Skeletal muscle tissue (tissue), 4 donors: Measurements from ENCODE around the gene NPAS3. TPM values are rescaled to one million over a fixed set of nuclear protein-coding genes. Genes with fewer than 3 reads are reported as not detected.

Experiments
- H3K27ac ChIP-seq: one replicate; pipeline ENCODE4 v1.7.0; 2013; ENCODE audit warnings: mild to moderate bottlenecking, low read depth, low read length, inconsistent platforms
- H3K27me3 ChIP-seq, 3 donors: one replicate each; pipeline ENCODE4 v1.7.0; 2013; ENCODE audit warnings: low read length in 3 of 3; ENCODE audit not compliant: control insufficient read depth in 3 of 3, insufficient read depth in 3 of 3
- H3K36me3 ChIP-seq, 3 donors: one replicate each; pipeline ENCODE4 v1.7.0; 2013; ENCODE audit warnings: low read length in 3 of 3; ENCODE audit not compliant: control insufficient read depth in 3 of 3, insufficient read depth in 3 of 3
- H3K4me1 ChIP-seq, 3 donors: one replicate each; pipeline ENCODE4 v1.7.0; 2013; ENCODE audit warnings: low read length in 3 of 3, mild to moderate bottlenecking in 3 of 3; ENCODE audit not compliant: control insufficient read depth in 3 of 3, insufficient read depth in 3 of 3
- H3K4me3 ChIP-seq, 3 donors: one replicate each; pipeline ENCODE4 v1.7.0; 2013; ENCODE audit warnings: low read length in 3 of 3
- H3K9ac ChIP-seq, 3 donors: one replicate each; pipeline ENCODE4 v1.7.0; 2013; ENCODE audit warnings: low read length in 3 of 3, mild to moderate bottlenecking in 3 of 3, moderate library complexity in 2 of 3, low read depth in 1 of 3
- H3K9me3 ChIP-seq, 3 donors: one replicate each; pipeline ENCODE4 v1.7.0; 2013; ENCODE audit warnings: low read length in 3 of 3; ENCODE audit not compliant: control insufficient read depth in 3 of 3
- total RNA-seq: library from RNA; depleted of rRNA; stranded (reverse); fragments of >200 nt; gene quantifications from one replicate; pipeline ENCODE4 v1.2.3, GENCODE V29; 2014
- donor health status: Osteomylitis.

The NPAS3 gene
- total RNA-seq, 1 donor from 2014 or later: 9.9 TPM

DNA sequence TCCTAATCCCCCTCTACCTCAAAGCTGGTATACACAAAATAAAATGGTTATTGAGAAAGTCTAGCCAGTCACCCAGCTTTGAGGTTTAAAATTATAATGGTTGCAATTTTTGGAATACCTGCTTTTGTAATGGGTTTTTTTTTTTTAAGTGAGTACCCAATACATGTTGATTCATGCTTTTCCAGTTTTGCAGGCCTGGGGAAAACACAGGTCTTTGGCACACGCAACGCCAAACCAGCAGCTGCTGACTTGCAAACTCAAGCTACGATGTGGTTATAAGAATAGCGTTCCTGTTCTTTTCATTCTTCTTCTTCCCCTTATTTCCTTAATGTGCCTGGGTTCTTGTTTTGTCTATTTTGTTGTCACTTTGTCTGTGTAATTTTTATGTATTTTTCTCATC, 779.2 kb downstream of the NPAS3 start:
- Histone ChIP-seq H3K27me3 (no peaks in the 10 kb centered on the region), H3K4me1 (no peaks in the 10 kb centered on the region), H3K4me3 (no peak overlapping the region), H3K27ac (no peak overlapping the region), H3K9ac (no peak overlapping the region), H3K9me3 (no peaks in the 10 kb centered on the region), H3K36me3 (no peaks in the 10 kb centered on the region)

DNA sequence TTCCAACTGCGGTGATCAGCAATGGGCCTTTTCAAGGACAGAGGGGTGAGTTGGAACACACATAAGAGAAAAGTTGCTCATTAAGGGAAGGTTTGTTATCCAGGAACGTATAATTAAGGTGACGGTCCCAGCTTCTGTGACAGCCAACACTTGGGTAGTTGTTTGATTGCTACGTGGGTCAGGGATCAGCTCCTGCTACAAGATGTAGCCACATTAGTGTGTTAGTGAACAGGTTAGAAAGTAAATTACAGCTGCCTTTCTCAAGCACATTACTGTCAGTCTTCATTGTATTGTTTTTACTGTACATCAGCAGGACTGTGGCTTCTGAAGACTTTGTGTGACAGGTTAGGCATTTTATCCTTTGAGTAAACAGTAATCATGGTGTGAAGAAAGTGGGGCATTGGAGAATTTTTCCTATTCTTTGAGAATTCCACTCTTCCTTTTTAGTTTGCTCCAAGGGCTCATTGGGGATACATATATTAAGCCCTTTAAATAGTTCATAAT, 781.7 kb downstream of the NPAS3 start:
- Histone ChIP-seq H3K4me3 (no peak overlapping the region), H3K27me3 (no peaks in the 10 kb centered on the region), H3K27ac (no peak overlapping the region), H3K9me3 (no peaks in the 10 kb centered on the region), H3K36me3 (no peaks in the 10 kb centered on the region), H3K9ac (no peak overlapping the region), H3K4me1 (no peaks in the 10 kb centered on the region)

DNA sequence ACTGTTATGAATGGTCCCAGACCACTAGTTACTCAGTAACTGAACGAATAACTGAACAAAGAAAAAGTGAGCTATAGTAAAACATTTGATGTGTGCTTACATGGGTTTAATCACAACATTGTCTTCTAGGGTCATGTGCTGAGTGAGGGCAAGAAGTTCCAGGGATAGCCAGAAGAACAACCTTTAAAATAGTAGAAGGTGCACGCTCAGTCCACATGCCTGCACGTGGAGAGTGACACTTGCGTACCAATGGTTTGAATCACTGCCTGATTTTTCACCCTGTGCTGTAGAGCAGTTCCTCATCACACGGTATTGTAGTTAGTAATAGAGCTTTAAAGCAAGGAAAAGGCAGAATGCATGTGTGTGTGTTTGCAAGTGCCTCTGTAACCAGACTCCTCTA, 788.0 kb downstream of the NPAS3 start:
- Histone ChIP-seq H3K27ac (no peak overlapping the region), H3K9me3 (no peaks in the 10 kb centered on the region), H3K4me3 (no peak overlapping the region), H3K9ac (no peak overlapping the region), H3K36me3 (no peaks in the 10 kb centered on the region), H3K4me1 (no peaks in the 10 kb centered on the region), H3K27me3 (no peaks in the 10 kb centered on the region)

DNA sequence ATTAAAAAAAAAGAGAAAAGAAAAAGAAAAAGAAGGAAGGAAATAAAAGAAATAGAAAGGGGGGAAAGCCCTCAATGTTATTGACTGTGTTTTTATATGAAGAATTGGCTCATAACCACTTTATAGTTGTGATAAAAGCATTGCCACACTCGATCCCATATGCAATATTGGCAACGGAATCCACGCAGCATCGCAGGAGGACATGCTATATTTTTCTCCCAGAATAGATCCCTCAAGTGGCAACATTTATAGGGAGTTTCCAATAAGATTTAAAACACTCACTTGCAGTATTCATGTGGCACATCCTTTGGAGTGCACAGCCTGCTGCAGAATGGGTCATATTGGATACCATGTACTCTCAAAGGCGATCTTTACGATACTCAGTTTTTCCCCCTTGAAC, 788.9 kb downstream of the NPAS3 start:
- Histone ChIP-seq H3K4me3 (no peak overlapping the region), H3K27ac (no peak overlapping the region), H3K27me3 (no peaks in the 10 kb centered on the region), H3K9me3 (no peaks in the 10 kb centered on the region), H3K9ac (no peak overlapping the region), H3K4me1 (no peaks in the 10 kb centered on the region), H3K36me3 (no peaks in the 10 kb centered on the region)

DNA sequence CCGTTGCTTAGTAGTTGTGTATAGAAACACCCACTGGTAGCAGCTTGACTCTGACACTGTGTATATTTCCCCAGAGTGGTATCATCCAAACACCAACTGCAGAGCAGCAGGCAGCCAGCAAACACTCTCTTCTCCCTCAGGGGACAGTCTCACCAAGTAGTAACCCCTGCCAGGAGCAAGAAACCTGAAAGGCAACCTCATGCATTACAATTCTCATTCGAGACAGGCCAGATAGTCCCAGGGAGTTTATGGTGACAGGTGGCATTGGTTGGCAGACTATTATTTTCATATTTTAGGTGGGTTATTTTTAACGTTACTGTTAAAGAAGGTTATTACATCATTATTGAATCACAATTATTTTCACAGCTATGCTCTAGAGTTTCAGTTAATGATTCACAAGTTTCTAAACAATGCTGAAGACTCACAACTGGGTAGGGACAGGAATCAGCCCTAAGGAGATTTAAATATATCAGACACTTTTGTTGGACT, 789.4 kb downstream of the NPAS3 start:
- no peak overlapping the region for H3K27ac ChIP-seq
- no peaks in the 10 kb centered on the region for H3K36me3 ChIP-seq
- H3K27me3 ChIP-seq: no peaks in the 10 kb centered on the region
- no peak overlapping the region for H3K4me3 ChIP-seq
- no peaks in the 10 kb centered on the region for H3K9me3 ChIP-seq
- no peaks in the 10 kb centered on the region for H3K4me1 ChIP-seq
- H3K9ac ChIP-seq: no peak overlapping the region

DNA sequence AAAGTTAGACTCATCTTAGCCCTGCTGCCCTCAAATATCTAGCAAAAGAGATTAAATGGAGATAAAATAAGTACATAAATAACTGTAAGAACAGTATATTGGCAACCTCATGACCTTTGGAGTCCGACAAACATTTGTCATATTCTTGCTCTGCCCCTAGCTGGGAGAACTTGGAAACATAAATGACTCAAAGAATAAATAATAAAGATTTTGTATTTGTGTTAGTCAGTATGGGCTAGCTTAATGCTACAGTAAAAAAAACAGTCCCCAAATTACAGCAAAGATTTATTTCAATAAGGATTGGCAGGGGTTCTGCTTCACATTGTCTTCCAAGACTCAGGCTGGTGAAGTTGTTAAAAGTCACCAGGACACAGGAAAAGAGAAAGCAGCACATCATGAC, 791.5 kb downstream of the NPAS3 start:
- H3K27ac ChIP-seq: no peak overlapping the region
- H3K27me3 ChIP-seq: no peaks in the 10 kb centered on the region
- H3K36me3 ChIP-seq: no peaks in the 10 kb centered on the region
- no peak overlapping the region for H3K9ac ChIP-seq
- H3K4me1 ChIP-seq: no peaks in the 10 kb centered on the region
- no peak overlapping the region for H3K4me3 ChIP-seq
- no peaks in the 10 kb centered on the region for H3K9me3 ChIP-seq

DNA sequence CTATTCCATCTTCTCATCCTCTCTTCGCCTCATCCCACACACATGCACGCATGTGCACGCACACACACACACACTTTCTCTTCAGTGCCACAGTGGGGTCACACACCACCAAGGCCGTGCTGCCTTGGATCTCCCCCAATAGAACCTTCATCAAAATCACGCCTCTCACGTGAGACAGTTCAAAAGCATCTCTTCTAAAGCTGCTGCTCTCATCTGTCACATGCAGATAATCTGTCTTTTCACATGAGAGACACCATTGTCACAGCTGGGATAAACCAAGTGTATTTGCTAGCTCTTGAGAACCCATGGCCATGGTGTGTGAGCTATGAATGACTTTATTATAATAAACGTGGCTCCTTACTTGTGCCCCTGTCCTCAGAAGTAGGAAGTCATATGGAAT, 793.5 kb downstream of the NPAS3 start:
- Histone ChIP-seq H3K27ac (no peak overlapping the region), H3K4me1 (no peaks in the 10 kb centered on the region), H3K9ac (no peak overlapping the region), H3K4me3 (no peak overlapping the region), H3K36me3 (no peaks in the 10 kb centered on the region), H3K27me3 (no peaks in the 10 kb centered on the region), H3K9me3 (no peaks in the 10 kb centered on the region)

DNA sequence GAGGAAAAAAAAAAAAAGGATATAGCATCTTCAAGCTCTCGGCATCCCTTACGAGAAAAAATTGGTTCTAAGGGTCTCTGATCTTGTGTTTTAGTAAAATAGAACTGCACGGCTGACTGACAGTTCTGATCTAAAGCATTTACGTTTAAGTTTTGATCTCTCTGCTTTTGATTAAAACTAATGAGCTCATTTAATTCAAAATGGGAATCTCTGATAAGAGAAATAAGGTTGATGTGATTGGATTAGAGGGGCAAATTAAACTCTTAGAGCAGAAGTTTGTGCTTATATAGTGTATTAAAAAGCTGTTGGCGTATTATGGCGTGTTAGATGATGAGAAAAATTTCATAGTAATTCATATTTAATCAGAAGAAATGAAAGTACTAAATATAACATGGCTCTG, 794.6 kb downstream of the NPAS3 start:
- Histone ChIP-seq H3K9me3 (no peaks in the 10 kb centered on the region), H3K36me3 (no peaks in the 10 kb centered on the region), H3K4me3 (no peak overlapping the region), H3K27ac (no peak overlapping the region), H3K4me1 (no peaks in the 10 kb centered on the region), H3K27me3 (no peaks in the 10 kb centered on the region), H3K9ac (no peak overlapping the region)

DNA sequence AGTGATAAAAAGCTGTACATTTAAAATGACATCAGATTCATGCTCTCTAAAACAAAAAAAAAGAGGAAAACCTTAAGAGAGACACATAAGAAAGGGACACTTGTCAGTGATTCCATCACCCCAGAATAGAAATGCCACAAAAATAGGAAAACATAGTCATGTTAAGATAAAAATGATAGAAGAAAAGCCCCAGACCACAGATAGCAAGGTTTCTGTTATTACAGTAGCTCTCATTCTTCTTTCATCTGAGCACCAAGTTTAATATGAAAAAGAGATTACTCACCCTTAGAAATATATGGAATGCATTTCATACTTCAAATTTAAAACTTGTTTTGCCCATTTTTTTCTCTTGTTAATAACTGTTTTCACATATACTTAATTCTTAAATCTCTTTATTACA, 795.0 kb downstream of the NPAS3 start:
- Histone ChIP-seq H3K36me3 (no peaks in the 10 kb centered on the region), H3K9me3 (no peaks in the 10 kb centered on the region), H3K4me3 (no peak overlapping the region), H3K9ac (no peak overlapping the region), H3K4me1 (no peaks in the 10 kb centered on the region), H3K27me3 (no peaks in the 10 kb centered on the region), H3K27ac (no peak overlapping the region)

DNA sequence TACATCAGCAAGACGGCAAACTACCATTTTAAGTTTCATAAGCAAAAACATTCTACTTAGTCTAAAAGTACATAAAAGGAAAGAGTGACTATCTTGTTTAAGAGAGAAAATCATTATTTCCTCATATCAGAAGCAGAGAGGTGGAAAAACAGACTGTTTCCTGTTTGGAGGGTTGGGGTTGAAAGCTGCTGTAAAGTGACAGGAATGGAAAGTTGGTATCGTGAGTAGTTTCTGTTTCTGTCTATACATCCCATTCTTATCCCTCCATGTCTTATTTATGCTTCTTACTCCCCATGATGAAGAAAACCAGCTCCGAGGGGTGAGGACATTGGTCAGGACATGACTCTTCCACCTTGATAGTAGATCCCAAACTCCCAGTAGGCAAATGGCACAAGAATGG, 795.7 kb downstream of the NPAS3 start:
- no peak overlapping the region for H3K9ac ChIP-seq
- no peaks in the 10 kb centered on the region for H3K4me1 ChIP-seq
- H3K4me3 ChIP-seq: no peak overlapping the region
- no peaks in the 10 kb centered on the region for H3K36me3 ChIP-seq
- no peak overlapping the region for H3K27ac ChIP-seq
- H3K9me3 ChIP-seq: no peaks in the 10 kb centered on the region
- H3K27me3 ChIP-seq: no peaks in the 10 kb centered on the region
